OCI-M1 (cell line): Measurements from ENCODE around the gene PSMD9.
"Not testable (repeated sequence)": the region's sequence is repeated elsewhere in the genome, so short reads cannot be mapped to it uniquely, and the experiment has no call there.

ENCODE experiments used
- DNase-seq: peaks from one replicate; lab custom pipeline; 2025; lab: John Stamatoyannopoulos, UW

PSMD9 gene

GRCh38 chr12:121925358-121925695 lies 36.7 kb downstream of the PSMD9 start:
- DNase-seq: no peak

GRCh38 chr12:121926874-121927706 lies 38.5 kb downstream of the PSMD9 start:
- peak; percentile 88 for DNase-seq

GRCh38 chr12:121927813-121928212 lies 39.2 kb downstream of the PSMD9 start:
- DNase-seq: no peak

- not testable (repeated sequence) for DNase-seq
Measured at GRCh38 chr12:121929545-121929944, 41.0 kb downstream of the PSMD9 start.

GRCh38 chr12:121930862-121931261 lies 42.3 kb downstream of the PSMD9 start:
- no peak for DNase-seq

GRCh38 chr12:121932176-121932536 lies 43.6 kb downstream of the PSMD9 start:
- no peak for DNase-seq

- no peak for DNase-seq
Measured at GRCh38 chr12:121932914-121933521, 44.4 kb downstream of the PSMD9 start.

- DNase-seq: peak; percentile 80
Measured at GRCh38 chr12:121933522-121934308, 45.1 kb downstream of the PSMD9 start.

- DNase-seq: no peak
Measured at GRCh38 chr12:121934309-121934664, 45.7 kb downstream of the PSMD9 start.

GRCh38 chr12:121937654-121938053 lies 49.1 kb downstream of the PSMD9 start:
- DNase-seq: no peak

- no peak for DNase-seq
Measured at GRCh38 chr12:121939186-121939585, 50.6 kb downstream of the PSMD9 start.

- no peak for DNase-seq
Measured at GRCh38 chr12:121939992-121940766, 51.6 kb downstream of the PSMD9 start.

- no peak for DNase-seq
Measured at GRCh38 chr12:121942145-121942718, 53.6 kb downstream of the PSMD9 start.

GRCh38 chr12:121943926-121944325 lies 55.3 kb downstream of the PSMD9 start:
- no peak for DNase-seq

GRCh38 chr12:121946313-121947025 lies 57.9 kb downstream of the PSMD9 start:
- DNase-seq: no peak

GRCh38 chr12:121947981-121948380 lies 59.4 kb downstream of the PSMD9 start:
- DNase-seq: no peak

- no peak for DNase-seq
Measured at GRCh38 chr12:121949648-121950397, 61.2 kb downstream of the PSMD9 start.

- DNase-seq: no peak
Measured at GRCh38 chr12:121953117-121953692, 64.6 kb downstream of the PSMD9 start.

- DNase-seq: no peak
Measured at GRCh38 chr12:121953695-121954094, 65.1 kb downstream of the PSMD9 start.
